HEK293T (cell line): ENCODE data around the gene RTRAF.

Experiments
- CTCF ChIA-PET: fragments of 350-600 bp; formaldehyde crosslinking; extraction: SDS; loops from one replicate; lab custom pipeline; 2021; ENCODE audit warnings: antibody characterized with exemption, inconsistent platforms; lab: Yijun Ruan, JAX
- POLR2A ChIA-PET: fragments of 350-600 bp; formaldehyde crosslinking; extraction: SDS; loops from one replicate; lab custom pipeline; 2020; ENCODE audit warnings: antibody characterized with exemption, inconsistent platforms; lab: Yijun Ruan, JAX
- DNase-seq: peaks from one replicate; pipeline ENCODE4 v3.0.0; 2012; ENCODE audit warnings: mixed read lengths; ENCODE audit errors: extremely low spot score
- ARNT ChIP-seq: fragments of 450-650 bp; IDR thresholded peaks from 2 replicates; pipeline ENCODE4 v1.6.1; 2017; ENCODE audit warnings: mild to moderate bottlenecking
- BHLHE40 ChIP-seq: fragments of 450-650 bp; IDR thresholded peaks from 2 replicates; pipeline ENCODE4 v1.6.1; 2016; ENCODE audit warnings: mild to moderate bottlenecking, moderate library complexity, borderline replicate concordance
- CTBP1 ChIP-seq: fragments of 450-650 bp; IDR thresholded peaks from 2 replicates; pipeline ENCODE4 v1.6.1; 2016; ENCODE audit warnings: borderline replicate concordance
- ELF4 ChIP-seq: fragments of 450-650 bp; IDR thresholded peaks from 2 replicates; pipeline ENCODE4 v1.6.1; 2017; ENCODE audit warnings: antibody characterized with exemption
- FOXA1 ChIP-seq: fragments of 450-650 bp; IDR thresholded peaks from 2 replicates; pipeline ENCODE4 v1.6.1; 2016; ENCODE audit warnings: mild to moderate bottlenecking
- FOXK2 ChIP-seq: fragments of 450-650 bp; IDR thresholded peaks from 2 replicates; pipeline ENCODE4 v1.6.1; 2016; ENCODE audit warnings: mild to moderate bottlenecking
- FOXM1 ChIP-seq: fragments of 450-650 bp; IDR thresholded peaks from 2 replicates; pipeline ENCODE4 v1.6.1; 2017; ENCODE audit warnings: mild to moderate bottlenecking, borderline replicate concordance
- HDGF ChIP-seq: fragments of 450-650 bp; IDR thresholded peaks from 2 replicates; pipeline ENCODE4 v1.6.1; 2017; ENCODE audit warnings: antibody characterized with exemption, borderline replicate concordance
- L3MBTL2 ChIP-seq: fragments of 450-650 bp; conservative IDR thresholded peaks from 2 replicates; pipeline ENCODE4 v1.6.1; 2016; ENCODE audit warnings: mild to moderate bottlenecking
- LEF1 ChIP-seq: fragments of 450-650 bp; IDR thresholded peaks from 2 replicates; pipeline ENCODE4 v1.6.1; 2017; ENCODE audit warnings: mild to moderate bottlenecking, borderline replicate concordance
- NFRKB ChIP-seq: fragments of 450-650 bp; IDR thresholded peaks from 2 replicates; pipeline ENCODE4 v1.6.1; 2016; ENCODE audit warnings: mild to moderate bottlenecking, moderate library complexity
- SP1 ChIP-seq: fragments of 450-650 bp; IDR thresholded peaks from 2 replicates; pipeline ENCODE4 v1.6.1; 2017
- SUZ12 ChIP-seq: fragments of 450-650 bp; IDR thresholded peaks from 2 replicates; pipeline ENCODE4 v1.6.1; 2016; ENCODE audit warnings: mild to moderate bottlenecking
- TARDBP ChIP-seq: fragments of 450-650 bp; IDR thresholded peaks from 2 replicates; pipeline ENCODE4 v1.6.1; 2016
- ZNF384 ChIP-seq: fragments of 450-650 bp; IDR thresholded peaks from 2 replicates; pipeline ENCODE4 v1.6.1; 2016
- TF ChIP-seq, protein P1 (sequence below): fragments of 450-650 bp; IDR thresholded peaks from 2 replicates; pipeline ENCODE4 v1.6.1; 2016

RTRAF gene

DNA sequence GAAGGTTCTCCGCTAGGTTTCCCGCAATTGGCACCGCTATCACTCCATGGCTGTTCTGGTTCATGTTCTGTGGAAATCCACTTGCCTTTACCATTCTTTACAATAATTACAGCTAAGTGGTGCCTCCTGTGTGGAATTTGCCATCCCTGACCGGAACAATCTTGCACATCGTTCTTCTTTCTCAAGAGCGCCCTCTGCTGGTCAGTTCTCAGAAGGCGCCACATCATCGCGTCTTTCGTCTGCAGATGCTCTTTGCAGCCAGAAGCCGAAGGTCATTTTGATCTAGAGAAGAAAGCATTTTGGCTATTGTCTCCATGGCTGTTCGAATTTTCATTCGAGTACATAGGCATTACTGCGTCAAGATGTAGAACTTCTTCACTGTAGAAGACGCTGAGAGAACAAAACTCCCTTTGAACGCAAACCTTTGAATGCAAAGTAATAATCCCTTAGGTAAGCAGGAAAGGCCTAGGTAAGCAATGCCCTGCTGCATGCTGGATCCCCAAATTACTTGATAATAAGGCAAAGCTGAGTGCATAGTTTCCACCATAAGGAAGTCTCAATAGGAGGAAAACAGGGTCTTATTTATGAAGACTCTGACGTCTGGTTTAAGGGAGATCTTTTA is 10.1 kb upstream of the RTRAF start:
- ChIA-PET CTCF (interaction anchor here (0.5 to 1.9 kb wide), 15 partner anchors 9 to 1317 kb away, joined by 3 to 11 read pairs (median 3); no protein-coding TSS in a partner anchor), POLR2A (interaction anchor here (1.3 kb wide), 1 partner anchor 10 kb away, joined by 4 read pairs; the partner anchor contains the start of gene RTRAF)
- DNase-seq, result peak; percentile 76
- no peak for TF ChIP-seq BHLHE40
- no peak for TF ChIP-seq FOXK2
- no peak for TF ChIP-seq SUZ12
- TF ChIP-seq SP1, result no peak
- no peak for TF ChIP-seq FOXM1
- no peak for TF ChIP-seq LEF1
- no peak for TF ChIP-seq ARNT
- no peak for TF ChIP-seq CTBP1
- no peak for TF ChIP-seq L3MBTL2
- TF ChIP-seq ZNF384, result no peak
- TF ChIP-seq FOXA1, result no peak
- TF ChIP-seq ELF4, result no peak
- TF ChIP-seq TARDBP, result no peak
- TF ChIP-seq NFRKB, result no peak
- TF ChIP-seq, protein P1, sequence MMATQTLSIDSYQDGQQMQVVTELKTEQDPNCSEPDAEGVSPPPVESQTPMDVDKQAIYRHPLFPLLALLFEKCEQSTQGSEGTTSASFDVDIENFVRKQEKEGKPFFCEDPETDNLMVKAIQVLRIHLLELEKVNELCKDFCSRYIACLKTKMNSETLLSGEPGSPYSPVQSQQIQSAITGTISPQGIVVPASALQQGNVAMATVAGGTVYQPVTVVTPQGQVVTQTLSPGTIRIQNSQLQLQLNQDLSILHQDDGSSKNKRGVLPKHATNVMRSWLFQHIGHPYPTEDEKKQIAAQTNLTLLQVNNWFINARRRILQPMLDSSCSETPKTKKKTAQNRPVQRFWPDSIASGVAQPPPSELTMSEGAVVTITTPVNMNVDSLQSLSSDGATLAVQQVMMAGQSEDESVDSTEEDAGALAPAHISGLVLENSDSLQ, result no peak
- no peak for TF ChIP-seq HDGF

GRCh38 chr14:51981218-51981854 is 8.0 kb upstream of the RTRAF start:
- POLR2A ChIA-PET, result no interaction called here
- no peak for DNase-seq
- CTCF ChIA-PET, result no interaction called here
- TF ChIP-seq CTBP1, result no peak
- no peak for TF ChIP-seq SP1
- no peak for TF ChIP-seq BHLHE40
- no peak for TF ChIP-seq ELF4
- TF ChIP-seq LEF1, result no peak
- no peak for TF ChIP-seq L3MBTL2
- no peak for TF ChIP-seq FOXK2
- TF ChIP-seq, protein P1, result no peak
- no peak for TF ChIP-seq HDGF
- TF ChIP-seq ZNF384, result no peak
- TF ChIP-seq FOXM1, result no peak
- TF ChIP-seq NFRKB, result no peak
- TF ChIP-seq ARNT, result no peak
- TF ChIP-seq FOXA1, result no peak
- no peak for TF ChIP-seq TARDBP
- no peak for TF ChIP-seq SUZ12

GRCh38 chr14:51988221-51988620 is 1.1 kb upstream of the RTRAF start:
- TF ChIP-seq ZNF384, result no peak
- no peak for TF ChIP-seq L3MBTL2
- no peak for TF ChIP-seq FOXK2
- TF ChIP-seq HDGF, result no peak
- no peak for TF ChIP-seq FOXM1
- TF ChIP-seq ARNT, result no peak
- TF ChIP-seq TARDBP, result no peak
- no peak for TF ChIP-seq SUZ12
- no peak for TF ChIP-seq SP1
- no peak for TF ChIP-seq LEF1
- no peak for DNase-seq
- POLR2A ChIA-PET, result no interaction called here
- CTCF ChIA-PET, result interaction anchor here (1.5 kb wide), 1 partner anchor 10 kb away, joined by 5 read pairs; no protein-coding TSS in a partner anchor

- CTCF ChIA-PET, result no interaction called here
- TF ChIP-seq, protein P1, result no peak
- TF ChIP-seq ZNF384 (no peak), NFRKB (no peak), L3MBTL2 (no peak)
Measured at GRCh38 chr14:51990488-51990887, 1.1 kb downstream of the RTRAF start.

DNA sequence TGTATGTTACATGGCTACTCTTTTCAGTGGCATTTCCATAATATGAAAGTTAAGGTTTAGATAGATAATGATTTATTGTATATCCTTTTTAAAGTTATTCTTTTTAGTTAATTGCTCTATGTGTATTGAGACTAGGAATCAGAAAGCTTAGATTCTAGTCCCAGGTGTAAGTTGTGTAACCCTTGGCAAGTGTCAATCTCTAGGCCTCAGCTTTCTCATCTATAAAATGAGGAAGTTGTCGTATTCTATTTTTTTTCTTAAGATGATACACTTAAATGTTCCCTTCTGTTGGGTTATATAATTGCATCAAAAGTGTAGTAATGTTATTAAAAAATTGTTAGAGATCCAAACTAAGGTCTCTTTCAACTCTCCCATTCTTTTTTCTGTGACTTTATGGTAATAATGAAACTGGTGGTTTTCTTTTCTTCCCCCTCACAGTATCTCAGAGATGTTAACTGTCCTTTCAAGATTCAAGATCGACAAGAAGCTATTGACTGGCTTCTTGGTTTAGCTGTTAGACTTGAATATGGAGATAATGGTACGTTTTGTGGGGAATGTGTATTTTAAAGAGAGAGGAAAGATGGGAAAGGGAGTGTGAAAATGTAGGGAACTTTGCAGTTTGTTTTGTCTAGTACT is 4.1 kb downstream of the RTRAF start:
- TF ChIP-seq, protein P1, result no peak
- TF ChIP-seq FOXK2 (no peak), L3MBTL2 (no peak), SP1 (no peak), BHLHE40 (no peak), TARDBP (no peak), LEF1 (no peak), ARNT (no peak), FOXM1 (no peak), NFRKB (no peak), ELF4 (no peak), ZNF384 (no peak), FOXA1 (no peak), HDGF (no peak), CTBP1 (no peak)
- ChIA-PET POLR2A (no interaction called here), CTCF (no interaction called here)
- no peak for DNase-seq

More at GRCh38 chr14:51990488-51990887, 1.1 kb downstream of the RTRAF start:
- POLR2A ChIA-PET, result interaction anchor here (1.3 to 1.7 kb wide), 2 partner anchors 10 to 78 kb away, joined by 3 to 4 read pairs; partner anchors contain the start of gene NID2
- DNase-seq, result no peak
